ENCODE data around the gene CPAMD8.
"Not testable (repeated sequence)": the region's sequence is repeated elsewhere in the genome, so short reads cannot be mapped to it uniquely, and the experiment has no call there.

CPAMD8 gene

GRCh38 chr19:16944626-16945363 lies 81.8 kb downstream of the CPAMD8 start:
- no peak for DNase-seq

GRCh38 chr19:16943942-16944625 lies 82.5 kb downstream of the CPAMD8 start:
- no peak for DNase-seq

- not testable (repeated sequence) for DNase-seq
Measured at GRCh38 chr19:16943090-16943489, 83.5 kb downstream of the CPAMD8 start.

GRCh38 chr19:16942583-16942982 lies 84.0 kb downstream of the CPAMD8 start:
- no peak for DNase-seq

- DNase-seq: no peak
Measured at GRCh38 chr19:16940626-16941025, 86.0 kb downstream of the CPAMD8 start.

GRCh38 chr19:16940063-16940462 lies 86.5 kb downstream of the CPAMD8 start:
- DNase-seq: not testable (repeated sequence)

GRCh38 chr19:16938211-16938610 lies 88.4 kb downstream of the CPAMD8 start:
- DNase-seq: no peak

- DNase-seq: not testable (repeated sequence)
Measured at GRCh38 chr19:16937796-16938195, 88.8 kb downstream of the CPAMD8 start.

GRCh38 chr19:16936901-16937300 lies 89.7 kb downstream of the CPAMD8 start:
- DNase-seq: no peak

GRCh38 chr19:16934489-16934888 lies 92.1 kb downstream of the CPAMD8 start:
- no peak for DNase-seq

GRCh38 chr19:16931306-16931705 lies 95.3 kb downstream of the CPAMD8 start:
- DNase-seq: no peak

- DNase-seq: no peak
Measured at GRCh38 chr19:16930753-16931152, 95.9 kb downstream of the CPAMD8 start.

- DNase-seq: no peak
Measured at GRCh38 chr19:16928916-16929315, 97.7 kb downstream of the CPAMD8 start.

- no peak for DNase-seq
Measured at GRCh38 chr19:16928351-16928750, 98.3 kb downstream of the CPAMD8 start.

- no peak for DNase-seq
Measured at GRCh38 chr19:16927883-16928282, 98.7 kb downstream of the CPAMD8 start.

- no peak for DNase-seq
Measured at GRCh38 chr19:16922949-16923348, 103.7 kb downstream of the CPAMD8 start.

- no peak for DNase-seq
Measured at GRCh38 chr19:16922592-16922934, 104.0 kb downstream of the CPAMD8 start.

- no peak for DNase-seq
Measured at GRCh38 chr19:16921766-16922591, 104.6 kb downstream of the CPAMD8 start.

- DNase-seq: no peak
Measured at GRCh38 chr19:16920816-16921529, 105.6 kb downstream of the CPAMD8 start.

- no peak for DNase-seq
Measured at GRCh38 chr19:16919496-16919895, 107.1 kb downstream of the CPAMD8 start.

GRCh38 chr19:16917401-16917800 lies 109.2 kb downstream of the CPAMD8 start:
- DNase-seq: no peak

- DNase-seq: no peak
Measured at GRCh38 chr19:16915734-16916133, 110.9 kb downstream of the CPAMD8 start.

- no peak for DNase-seq
Measured at GRCh38 chr19:16915135-16915534, 111.5 kb downstream of the CPAMD8 start.

All from activated CD4-positive, alpha-beta T cell treated with anti-CD3 and anti-CD28 coated beads, Interleukin-2, amount 50 U/mL, for 1 hour (primary cell).